Nephron (organoid): Measurements from ENCODE around the gene ACTR3.

Source experiments
- H3K27ac Mint-ChIP-seq, 3 experiments: 2 replicates each; pipeline ENCODE4 v1.8.0; 2020; ENCODE audit warnings: mixed read lengths in 3 of 3, mild to moderate bottlenecking in 2 of 3, moderate library complexity in 1 of 3
- H3K27me3 Mint-ChIP-seq: 2 replicates; pipeline ENCODE4 v1.8.0; 2021; ENCODE audit warnings: low read depth, mild to moderate bottlenecking, moderate library complexity, mixed read lengths
- H3K36me3 Mint-ChIP-seq: 2 replicates; pipeline ENCODE4 v1.8.0; 2020; ENCODE audit warnings: low read depth, mixed read lengths
- H3K4me1 Mint-ChIP-seq: 2 replicates; pipeline ENCODE4 v1.8.0; 2020; ENCODE audit warnings: mixed read lengths
- H3K4me3 Mint-ChIP-seq, 3 experiments: 2 replicates each; pipeline ENCODE4 v1.8.0; 2020; ENCODE audit warnings: mild to moderate bottlenecking in 3 of 3, mixed read lengths in 3 of 3, moderate library complexity in 2 of 3
- H3K9me3 Mint-ChIP-seq: 2 replicates; pipeline ENCODE4 v1.8.0; 2020; ENCODE audit warnings: mixed read lengths
- TF ChIP-seq, protein P1 (sequence below), 3 experiments: fragments of 200-600 bp; sonication (generic); IDR thresholded peaks; one replicate each; pipeline ENCODE4 v1.5.0; 2021; ENCODE audit warnings: antibody characterized with exemption in 3 of 3; ENCODE audit not compliant: unreplicated experiment in 3 of 3

ACTR3 gene

DNA sequence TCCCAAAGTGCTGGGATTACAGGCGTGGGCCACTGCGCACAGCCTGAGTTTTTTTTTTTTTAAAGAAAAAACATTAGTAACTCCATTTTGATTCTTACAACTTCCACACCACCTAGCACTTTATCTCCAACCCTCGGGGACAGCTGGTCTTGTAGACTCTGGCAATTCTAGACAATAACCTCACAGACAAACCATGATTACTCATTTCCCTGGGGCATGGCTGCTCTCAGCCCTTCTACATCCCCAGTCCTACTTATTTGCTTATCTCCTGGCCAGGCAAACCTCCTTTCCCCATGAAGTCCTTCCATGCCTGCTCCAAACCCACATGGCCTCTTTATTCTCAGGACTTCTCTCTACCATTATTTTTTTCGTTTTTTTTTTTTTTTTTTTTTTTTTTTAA, 91.1 kb downstream of the ACTR3 start:
- Mint-ChIP-seq H3K27ac (no peak overlapping the region), H3K4me1 (no peaks in the 10 kb centered on the region), H3K9me3 (peaks cover 6% of the 10 kb centered on the region), H3K4me3 (no peak overlapping the region), H3K27me3 (no peaks in the 10 kb centered on the region), H3K36me3 (peaks cover 3% of the 10 kb centered on the region)
- TF ChIP-seq, protein P1, sequence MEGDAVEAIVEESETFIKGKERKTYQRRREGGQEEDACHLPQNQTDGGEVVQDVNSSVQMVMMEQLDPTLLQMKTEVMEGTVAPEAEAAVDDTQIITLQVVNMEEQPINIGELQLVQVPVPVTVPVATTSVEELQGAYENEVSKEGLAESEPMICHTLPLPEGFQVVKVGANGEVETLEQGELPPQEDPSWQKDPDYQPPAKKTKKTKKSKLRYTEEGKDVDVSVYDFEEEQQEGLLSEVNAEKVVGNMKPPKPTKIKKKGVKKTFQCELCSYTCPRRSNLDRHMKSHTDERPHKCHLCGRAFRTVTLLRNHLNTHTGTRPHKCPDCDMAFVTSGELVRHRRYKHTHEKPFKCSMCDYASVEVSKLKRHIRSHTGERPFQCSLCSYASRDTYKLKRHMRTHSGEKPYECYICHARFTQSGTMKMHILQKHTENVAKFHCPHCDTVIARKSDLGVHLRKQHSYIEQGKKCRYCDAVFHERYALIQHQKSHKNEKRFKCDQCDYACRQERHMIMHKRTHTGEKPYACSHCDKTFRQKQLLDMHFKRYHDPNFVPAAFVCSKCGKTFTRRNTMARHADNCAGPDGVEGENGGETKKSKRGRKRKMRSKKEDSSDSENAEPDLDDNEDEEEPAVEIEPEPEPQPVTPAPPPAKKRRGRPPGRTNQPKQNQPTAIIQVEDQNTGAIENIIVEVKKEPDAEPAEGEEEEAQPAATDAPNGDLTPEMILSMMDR (IDR thresholded peaks at IDR 0.05; ENCODE audit: unreplicated experiment in 3 of 3) = no peak

DNA sequence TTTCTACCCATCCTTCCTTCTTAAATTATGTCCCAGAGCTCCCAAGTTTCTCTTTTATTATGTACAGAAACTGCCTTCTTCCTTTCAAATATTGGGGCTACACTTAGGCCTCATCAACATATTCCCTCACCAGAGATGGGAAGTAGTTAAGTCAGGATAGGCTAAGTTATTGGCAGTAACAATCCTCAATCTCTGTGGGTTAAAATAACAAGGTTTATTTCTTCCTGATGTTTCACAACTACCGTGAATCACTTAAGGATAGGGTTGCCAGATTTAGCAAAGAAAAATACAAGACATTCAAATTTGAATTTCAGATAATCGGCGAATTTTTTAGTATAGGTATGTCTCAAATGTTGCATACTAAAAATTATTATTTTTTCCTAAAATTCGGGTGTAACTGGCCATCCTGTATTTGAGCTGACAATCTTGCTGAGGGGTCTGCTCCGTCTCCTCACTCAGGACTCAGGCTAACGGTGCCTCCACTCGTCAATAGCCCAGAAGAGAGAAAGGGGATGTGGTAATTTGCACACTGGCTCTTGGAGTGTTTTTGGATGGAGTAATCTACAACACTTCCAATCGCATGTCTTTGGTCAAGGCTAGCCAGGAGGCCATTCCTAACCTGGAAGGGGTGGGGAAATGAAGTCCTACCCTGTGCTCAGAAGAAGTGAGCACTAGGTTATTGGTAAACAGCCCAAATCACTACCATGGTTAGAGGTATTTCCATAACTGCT, 91.7 kb downstream of the ACTR3 start:
- TF ChIP-seq, protein P1 (IDR thresholded peaks at IDR 0.05; ENCODE audit: unreplicated experiment in 3 of 3) = no peak
- Mint-ChIP-seq H3K9me3 (peaks cover 6% of the 10 kb centered on the region), H3K27me3 (no peaks in the 10 kb centered on the region)

GRCh38 chr2:113985554-113986397, 95.9 kb downstream of the ACTR3 start:
- Mint-ChIP-seq H3K27ac (no peak overlapping the region), H3K27me3 (no peaks in the 10 kb centered on the region), H3K4me1 (no peaks in the 10 kb centered on the region), H3K36me3 (no peaks in the 10 kb centered on the region), H3K4me3 (no peak overlapping the region), H3K9me3 (no peaks in the 10 kb centered on the region)
- TF ChIP-seq, protein P1 (IDR thresholded peaks at IDR 0.05; ENCODE audit: unreplicated experiment in 3 of 3) = no peak

More for the DNA sequence above, 91.7 kb downstream of the ACTR3 start:
- H3K36me3 Mint-ChIP-seq = peaks cover 3% of the 10 kb centered on the region
- no peaks in the 10 kb centered on the region for H3K4me1 Mint-ChIP-seq
- no peak overlapping the region for H3K4me3 Mint-ChIP-seq
- H3K27ac Mint-ChIP-seq = no peak overlapping the region

DNA sequence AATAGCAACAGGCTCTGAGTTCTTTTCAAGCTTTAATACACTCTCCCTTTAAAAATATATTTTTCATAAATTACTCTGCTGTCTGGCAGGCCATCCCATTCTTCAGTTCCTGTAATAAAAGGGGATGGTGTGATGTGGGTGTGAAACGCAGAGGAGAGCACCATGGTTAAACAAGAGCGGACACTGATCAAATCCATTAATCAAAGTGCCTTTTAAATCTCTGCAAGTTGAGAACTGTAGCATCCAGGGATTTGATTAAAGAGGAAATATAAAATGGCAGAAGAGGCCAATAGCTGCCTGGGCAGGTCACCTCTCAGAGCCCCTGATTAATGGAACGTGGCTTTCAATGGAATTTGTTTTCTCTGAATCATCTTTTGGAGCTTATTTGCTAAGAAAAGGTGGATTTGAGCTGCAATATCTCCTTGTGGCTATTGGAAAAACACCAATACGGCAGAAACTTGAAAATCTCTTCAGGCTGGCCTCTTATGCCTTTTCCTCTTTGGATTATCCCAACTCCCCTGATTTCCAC, 96.9 kb downstream of the ACTR3 start:
- Mint-ChIP-seq H3K4me3 (no peak overlapping the region), H3K27ac (no peak overlapping the region), H3K9me3 (no peaks in the 10 kb centered on the region), H3K4me1 (no peaks in the 10 kb centered on the region), H3K27me3 (no peaks in the 10 kb centered on the region), H3K36me3 (no peaks in the 10 kb centered on the region)
- TF ChIP-seq, protein P1 (IDR thresholded peaks at IDR 0.05; ENCODE audit: unreplicated experiment in 3 of 3) = no peak

GRCh38 chr2:113992090-113992489, 102.2 kb downstream of the ACTR3 start:
- Mint-ChIP-seq H3K36me3 (no peaks in the 10 kb centered on the region), H3K4me3 (no peak overlapping the region)
- TF ChIP-seq, protein P1 (IDR thresholded peaks at IDR 0.05; ENCODE audit: unreplicated experiment in 3 of 3) = no peak

More at GRCh38 chr2:113992090-113992489, 102.2 kb downstream of the ACTR3 start:
- peaks cover 4% of the 10 kb centered on the region for H3K27me3 Mint-ChIP-seq
- H3K27ac Mint-ChIP-seq = no peak overlapping the region
- no peaks in the 10 kb centered on the region for H3K4me1 Mint-ChIP-seq
- no peaks in the 10 kb centered on the region for H3K9me3 Mint-ChIP-seq
